HepG2 (cell line): ENCODE results near the gene DUSP12. TPM values are rescaled to one million over a fixed set of nuclear protein-coding genes. Genes with fewer than 3 reads are reported as not detected.
A peak's percentile ranks its signal among the peaks of the same experiment; 100 is the strongest.

Experiments
- ATAC-seq: fragments of 200-7000 bp; cut with Tn5 transposase; 3 replicates; pipeline ENCODE4 v1.9.1; 2020; ENCODE audit warnings: mild to moderate bottlenecking, moderate library complexity
- BruUV-seq: library from RNA; stranded (reverse); fragments of 400-500 nt; replicated peaks from 2 replicates; lab custom pipeline; 2021; lab: Mats Ljungman, UMichigan
- CTCF ChIA-PET: fragments of 300-600 bp; formaldehyde crosslinking; extraction: SDS; loops from one replicate; lab custom pipeline; 2021; ENCODE audit warnings: low total read pairs, inconsistent platforms, low intra/inter-chr PET ratio; lab: Yijun Ruan, JAX
- POLR2A ChIA-PET: fragments of 350-600 bp; sonication (Branson Sonifier 250); formaldehyde crosslinking; loops from one replicate; lab custom pipeline; 2020; ENCODE audit warnings: antibody characterized with exemption, inconsistent platforms; lab: Yijun Ruan, JAX
- DNase-seq: peaks from one replicate; pipeline ENCODE4 v3.0.0-alpha.2; 2015; ENCODE audit warnings: low spot score
- FAIRE-seq: peaks from 3 replicates; lab custom pipeline; 2011; peaks lifted over from hg19 to GRCh38; lab: Jason Lieb, UNC
- H2AFZ ChIP-seq: one replicate; pipeline ENCODE4 v1.6.1; 2011; ENCODE audit warnings: low read length, inconsistent platforms
- H3K27ac ChIP-seq: fragments of 300-600 bp; 3 replicates; pipeline ENCODE4 v1.8.0; 2011; ENCODE audit warnings: mixed run types, mild to moderate bottlenecking, mixed read lengths, low read length, inconsistent platforms; ENCODE audit not compliant: insufficient read depth; ENCODE audit errors: extremely low read length
- H3K27me3 ChIP-seq, 2 experiments: fragments of 200-600 bp in 1 of 2; 2 replicates in 1 of 2; 3 replicates in 1 of 2; pipeline versions ENCODE4 v1.6.0 to v1.8.0; 2011; ENCODE audit warnings: low read length in 2 of 2, mild to moderate bottlenecking in 2 of 2, moderate library complexity in 2 of 2, inconsistent platforms in 1 of 2; ENCODE audit not compliant: insufficient read depth in 2 of 2, control insufficient read depth in 1 of 2
- H3K36me3 ChIP-seq, 2 experiments: fragments of 200-600 bp in 1 of 2; replicated peaks in 1 of 2; 2 replicates in 1 of 2; 3 replicates in 1 of 2; pipeline versions ENCODE4 v1.5.1 to v1.8.0; 2011; ENCODE audit warnings: low read length in 2 of 2, inconsistent platforms in 1 of 2; ENCODE audit not compliant: insufficient read depth in 2 of 2, control insufficient read depth in 1 of 2
- H3K4me1 ChIP-seq: 2 replicates; pipeline ENCODE4 v1.5.1; 2012; ENCODE audit warnings: low read length, inconsistent platforms; ENCODE audit not compliant: insufficient read depth
- H3K4me2 ChIP-seq: 2 replicates; pipeline ENCODE4 v1.6.0; 2011; ENCODE audit warnings: low read depth, low read length, inconsistent platforms
- H3K4me3 ChIP-seq, 3 experiments: fragments of 200-600 bp in 1 of 3; sonication (generic), shearing (Covaris generic) in 1 of 3; replicated peaks in 1 of 3; 2 replicates each; pipeline ENCODE4 v1.5.1; 2011 to 2016; ENCODE audit warnings: low read length in 3 of 3, inconsistent platforms in 2 of 3, low read depth in 2 of 3, mild to moderate bottlenecking in 2 of 3, control low read depth in 1 of 3, mixed read lengths in 1 of 3; ENCODE audit not compliant: insufficient read depth in 1 of 3
- H3K79me2 ChIP-seq: one replicate; pipeline ENCODE4 v1.6.1; 2011; ENCODE audit warnings: low read length, inconsistent platforms; ENCODE audit not compliant: insufficient read depth
- H3K9ac ChIP-seq: 2 replicates; pipeline ENCODE4 v1.6.0; 2011; ENCODE audit warnings: mild to moderate bottlenecking, low read depth, low read length, inconsistent platforms; ENCODE audit not compliant: insufficient read depth
- H3K9me3 ChIP-seq: 2 replicates; pipeline ENCODE4 v1.5.1; 2012; ENCODE audit warnings: mild to moderate bottlenecking, low read length
- H4K20me1 ChIP-seq: 2 replicates; pipeline ENCODE4 v1.6.0; 2011; ENCODE audit warnings: inconsistent platforms, mild to moderate bottlenecking, low read length, moderate library complexity; ENCODE audit not compliant: insufficient read depth
- BRCA1 ChIP-seq: sonication (generic); formaldehyde crosslinking; IDR thresholded peaks from 2 replicates; pipeline ENCODE4 v1.4.0; 2020; ENCODE audit warnings: missing genetic modification reagents
- CBX1 ChIP-seq: IDR thresholded peaks from one replicate; pipeline ENCODE4 v1.6.1; 2016; ENCODE audit warnings: antibody characterized with exemption, low read depth
- CBX5 ChIP-seq: sonication (generic); formaldehyde crosslinking; IDR thresholded peaks from 2 replicates; pipeline ENCODE4 v1.4.0; 2020; ENCODE audit warnings: missing genetic modification reagents, borderline replicate concordance
- E2F1 ChIP-seq: sonication (generic); formaldehyde crosslinking; IDR thresholded peaks from 2 replicates; pipeline ENCODE4 v1.5.0; 2020; ENCODE audit warnings: missing genetic modification reagents
- FOXA1 ChIP-seq, 2 experiments: fragments of 450-650 bp in 1 of 2; sonication (generic) in 1 of 2; formaldehyde crosslinking in 1 of 2; IDR thresholded peaks; 2 replicates each; pipeline versions ENCODE4 v1.4.0 to v1.6.1; 2016 to 2020; ENCODE audit warnings: missing genetic modification reagents in 1 of 2
- FOXK1 ChIP-seq: sonication (generic); formaldehyde crosslinking; IDR thresholded peaks from 2 replicates; pipeline ENCODE4 v1.4.0; 2020; ENCODE audit warnings: low read depth, missing genetic modification reagents, borderline replicate concordance
- HHEX ChIP-seq: IDR thresholded peaks from 2 replicates; pipeline ENCODE4 v1.6.1; 2016; ENCODE audit warnings: control low read depth
- RARA ChIP-seq: IDR thresholded peaks from 2 replicates; pipeline ENCODE4 v1.6.1; 2016; ENCODE audit warnings: missing genetic modification reagents, missing compliant biosample characterization
- SP5 ChIP-seq: IDR thresholded peaks from 2 replicates; pipeline ENCODE4 v1.6.1; 2016; ENCODE audit warnings: low read depth, borderline replicate concordance
- TSC22D2 ChIP-seq: sonication (generic); formaldehyde crosslinking; IDR thresholded peaks from 2 replicates; pipeline ENCODE4 v1.5.1; 2020; ENCODE audit warnings: missing genetic modification reagents, mild to moderate bottlenecking, borderline replicate concordance
- ZMYM3 ChIP-seq: sonication (generic); formaldehyde crosslinking; IDR thresholded peaks from 2 replicates; pipeline ENCODE4 v1.5.1; 2020; ENCODE audit warnings: mild to moderate bottlenecking, missing genetic modification reagents
- ZMYM4 ChIP-seq: sonication (generic); formaldehyde crosslinking; IDR thresholded peaks from 2 replicates; pipeline ENCODE4 v1.8.1; 2023; ENCODE audit warnings: mild to moderate bottlenecking, missing genetic modification reagents
- ZNF460 ChIP-seq: sonication (generic); formaldehyde crosslinking; IDR thresholded peaks from 2 replicates; pipeline ENCODE4 v1.5.1; 2020; ENCODE audit warnings: missing genetic modification reagents, mild to moderate bottlenecking, borderline replicate concordance
- ZNF609 ChIP-seq: sonication (generic); formaldehyde crosslinking; IDR thresholded peaks from 2 replicates; pipeline ENCODE4 v1.4.0; 2020; ENCODE audit warnings: mild to moderate bottlenecking, missing genetic modification reagents, borderline replicate concordance
- ZNF710 ChIP-seq: sonication (generic); formaldehyde crosslinking; IDR thresholded peaks from 2 replicates; pipeline ENCODE4 v1.5.0; 2020; ENCODE audit warnings: mild to moderate bottlenecking, missing genetic modification reagents, borderline replicate concordance
- ZNF746 ChIP-seq: sonication (generic); formaldehyde crosslinking; IDR thresholded peaks from 2 replicates; pipeline ENCODE4 v1.8.0; 2022; ENCODE audit warnings: mild to moderate bottlenecking, missing genetic modification reagents
- WGBS: methylation state at CpG from one replicate; pipeline ENCODE4 v1.1.6; 2017; ENCODE audit warnings: low lambda C conversion rate; 5-methylcytosine and 5-hydroxymethylcytosine counted together
- in situ Hi-C: cut with HindIII; loops from 2 replicates; pipeline ENCODE4 v1.10.0; 2017; ENCODE audit warnings: low pct_unique_long_range_greater_than_20kb; ENCODE audit not compliant: extremely low pct_ligation_motif_present
- intact Hi-C: fragments of 100-400 bp; cut with micrococcal nuclease; formaldehyde crosslinking; loops from one replicate; pipeline ENCODE4 v1.10.0; 2022; ENCODE audit not compliant: unreplicated experiment
- polyA plus RNA-seq, 8 experiments: library from polyadenylated mRNA; depleted of rRNA in 3 of 8; stranded (reverse) in 7 of 8; unstranded in 1 of 8; fragments of >200 nt; fragmentation: Illumina TruSeq in 4 of 8; extraction: Trizol in 4 of 8; gene quantifications; 2 replicates each; pipeline versions ENCODE4 v1.2.1 to v1.2.3, GENCODE V29; 2011 to 2016; ENCODE audit warnings: low read depth in 4 of 8, missing spikeins in 1 of 8, mixed read lengths in 1 of 8; ENCODE audit not compliant: insufficient read depth in 1 of 8
- total RNA-seq, 5 experiments: library from RNA; depleted of rRNA; stranded (reverse); fragments of >200 nt; fragmentation: Illumina TruSeq; extraction: Trizol; gene quantifications; 2 replicates each; pipeline ENCODE4 v1.2.3, GENCODE V29; 2016; ENCODE audit warnings: low read depth in 1 of 5

The DUSP12 gene
- total and polyA plus RNA-seq, 2 of the 13 experiments (the other 11 are each of a cell fraction or from before 2014, with no cell fraction given) = 36.7 to 37.1 TPM

GRCh38 chr1:161702250-161702649 lies 47.3 kb upstream of the DUSP12 start:
- Histone ChIP-seq H3K9me3 (no peaks in the 10 kb centered on the region), H2AFZ (no peak overlapping the region), H3K9ac (no peak overlapping the region), H3K4me3 (no peak overlapping the region), H3K4me1 (peaks cover 15% of the 10 kb centered on the region), H3K79me2 (no peaks in the 10 kb centered on the region), H3K27me3 (no peaks in the 10 kb centered on the region), H3K27ac (no peak overlapping the region), H3K4me2 (no peak overlapping the region), H4K20me1 (no peaks in the 10 kb centered on the region), H3K36me3 (no peaks in the 10 kb centered on the region)
- FAIRE-seq = peak; percentile 95
- ChIA-PET POLR2A (interaction anchor here (1.0 kb wide), 2 partner anchors 24 to 25 kb away, joined by 3 read pairs; no protein-coding TSS in a partner anchor), CTCF (no interaction called here)
- intact Hi-C loops = no loop called here
- DNase-seq = peak; percentile 90
- in situ Hi-C loops = no loop called here
- peak; percentile 100 for ATAC-seq
- BruUV-seq = no TSS peak
- WGBS = 29% methylated on average over 5 of the region's 8 CpGs
- peak; percentile 19; the same call in 1 of the 2 replicates for TF ChIP-seq ZNF460 (CRISPR knock-in tag)
- TF ChIP-seq E2F1 (CRISPR knock-in tag) = no peak
- TF ChIP-seq SP5 (CRISPR knock-in tag) = peak; percentile 60; the same call in 1 of the 2 replicates
- peak; percentile 83 for TF ChIP-seq ZMYM4 (CRISPR knock-in tag)
- TF ChIP-seq FOXA1 (IDR thresholded peaks at IDR 0.05) = 0 out of 2 replicates have a peak, but pooled peaks have one; percentile 22
- TF ChIP-seq FOXA1 (CRISPR knock-in tag; IDR thresholded peaks at IDR 0.05) = peak; percentile 96
- TF ChIP-seq CBX1 = peak; percentile 76
- TF ChIP-seq ZMYM3 = peak; percentile 93
- TF ChIP-seq TSC22D2 (CRISPR knock-in tag) = no peak
- TF ChIP-seq BRCA1 = 0 out of 2 replicates have a peak, but pooled peaks have one; percentile 31
- TF ChIP-seq ZNF746 (CRISPR knock-in tag) = no peak
- TF ChIP-seq RARA (CRISPR knock-in tag) = peak; percentile 78
- TF ChIP-seq HHEX = peak; percentile 56; the same call in 1 of the 2 replicates
- TF ChIP-seq CBX5 = peak; percentile 50; the same call in 1 of the 2 replicates
- TF ChIP-seq ZNF710 (CRISPR knock-in tag) = peak; percentile 32; the same call in 1 of the 2 replicates
- TF ChIP-seq ZNF609 (CRISPR knock-in tag) = peak; percentile 76
- peak; percentile 92 for TF ChIP-seq FOXK1
